ENCODE data around the gene SCN9A. TPM values are rescaled to one million over a fixed set of nuclear protein-coding genes. Genes with fewer than 3 reads are reported as not detected.

Gene SCN9A
- total RNA-seq, 1 donor from 2014 or later, result 1.4 TPM

DNA sequence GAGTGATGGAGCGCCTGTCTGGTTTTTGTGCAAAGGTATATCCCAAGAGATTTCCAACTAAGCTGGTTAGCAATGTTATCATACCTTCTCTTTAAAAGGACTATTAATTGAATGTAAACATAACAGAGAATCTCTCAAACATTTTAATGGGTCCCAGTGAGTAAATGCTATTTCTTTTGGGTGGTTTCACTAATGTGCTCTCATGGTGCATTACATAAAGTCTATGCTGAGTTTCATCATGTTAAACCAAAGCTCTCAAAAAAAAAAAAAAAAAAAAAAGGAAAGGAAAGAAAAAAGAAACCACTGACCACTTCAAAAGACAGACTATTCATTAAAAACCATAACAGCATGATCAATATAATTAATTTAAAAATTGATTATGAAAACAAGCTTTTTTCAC is 128.8 kb downstream of the SCN9A start:
- no peak for DNase-seq
- Histone ChIP-seq H3K4me1 (no peaks in the 10 kb centered on the region), H3K4me3 (no peak overlapping the region), H3K9me3 (replicated peaks) (no peaks in the 10 kb centered on the region), H3K27me3 (ENCODE audit: low read depth) (no peaks in the 10 kb centered on the region), H3K27ac (replicated peaks) (no peak overlapping the region), H3K36me3 (no peaks in the 10 kb centered on the region)
- intact Hi-C loops (cut with micrococcal nuclease), result no loop called here
- TF ChIP-seq, protein P1, sequence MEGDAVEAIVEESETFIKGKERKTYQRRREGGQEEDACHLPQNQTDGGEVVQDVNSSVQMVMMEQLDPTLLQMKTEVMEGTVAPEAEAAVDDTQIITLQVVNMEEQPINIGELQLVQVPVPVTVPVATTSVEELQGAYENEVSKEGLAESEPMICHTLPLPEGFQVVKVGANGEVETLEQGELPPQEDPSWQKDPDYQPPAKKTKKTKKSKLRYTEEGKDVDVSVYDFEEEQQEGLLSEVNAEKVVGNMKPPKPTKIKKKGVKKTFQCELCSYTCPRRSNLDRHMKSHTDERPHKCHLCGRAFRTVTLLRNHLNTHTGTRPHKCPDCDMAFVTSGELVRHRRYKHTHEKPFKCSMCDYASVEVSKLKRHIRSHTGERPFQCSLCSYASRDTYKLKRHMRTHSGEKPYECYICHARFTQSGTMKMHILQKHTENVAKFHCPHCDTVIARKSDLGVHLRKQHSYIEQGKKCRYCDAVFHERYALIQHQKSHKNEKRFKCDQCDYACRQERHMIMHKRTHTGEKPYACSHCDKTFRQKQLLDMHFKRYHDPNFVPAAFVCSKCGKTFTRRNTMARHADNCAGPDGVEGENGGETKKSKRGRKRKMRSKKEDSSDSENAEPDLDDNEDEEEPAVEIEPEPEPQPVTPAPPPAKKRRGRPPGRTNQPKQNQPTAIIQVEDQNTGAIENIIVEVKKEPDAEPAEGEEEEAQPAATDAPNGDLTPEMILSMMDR (IDR thresholded peaks at IDR 0.05; ENCODE audit: borderline replicate concordance), result no peak

DNA sequence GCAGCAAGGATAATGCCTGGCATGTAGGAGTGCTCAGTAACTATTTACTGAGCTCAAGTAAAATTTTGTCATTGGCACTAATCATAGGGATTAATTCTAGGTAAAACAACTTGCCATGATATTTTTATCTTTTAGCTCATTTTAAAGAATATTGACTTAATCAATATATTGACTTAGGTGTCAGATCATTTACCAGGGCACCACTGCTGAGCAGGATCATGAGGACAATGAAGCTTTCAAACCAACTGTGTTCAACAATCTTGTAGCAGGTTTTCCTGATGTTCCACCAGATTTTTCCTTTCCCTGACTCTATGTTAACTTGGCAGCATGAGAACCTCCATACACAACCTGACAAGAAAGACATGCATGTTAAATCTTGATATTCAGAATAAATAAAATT is 133.4 kb downstream of the SCN9A start:
- TF ChIP-seq, protein P1 (IDR thresholded peaks at IDR 0.05; ENCODE audit: borderline replicate concordance), result no peak
- no peak overlapping the region for H3K4me3 ChIP-seq
- no peak overlapping the region for H3K27ac ChIP-seq (replicated peaks)
- no peaks in the 10 kb centered on the region for H3K4me1 ChIP-seq
- no peak for DNase-seq
- intact Hi-C loops (cut with micrococcal nuclease), result no loop called here
- H3K27me3 ChIP-seq (ENCODE audit: low read depth), result no peaks in the 10 kb centered on the region
- H3K9me3 ChIP-seq (replicated peaks), result no peaks in the 10 kb centered on the region
- no peaks in the 10 kb centered on the region for H3K36me3 ChIP-seq

DNA sequence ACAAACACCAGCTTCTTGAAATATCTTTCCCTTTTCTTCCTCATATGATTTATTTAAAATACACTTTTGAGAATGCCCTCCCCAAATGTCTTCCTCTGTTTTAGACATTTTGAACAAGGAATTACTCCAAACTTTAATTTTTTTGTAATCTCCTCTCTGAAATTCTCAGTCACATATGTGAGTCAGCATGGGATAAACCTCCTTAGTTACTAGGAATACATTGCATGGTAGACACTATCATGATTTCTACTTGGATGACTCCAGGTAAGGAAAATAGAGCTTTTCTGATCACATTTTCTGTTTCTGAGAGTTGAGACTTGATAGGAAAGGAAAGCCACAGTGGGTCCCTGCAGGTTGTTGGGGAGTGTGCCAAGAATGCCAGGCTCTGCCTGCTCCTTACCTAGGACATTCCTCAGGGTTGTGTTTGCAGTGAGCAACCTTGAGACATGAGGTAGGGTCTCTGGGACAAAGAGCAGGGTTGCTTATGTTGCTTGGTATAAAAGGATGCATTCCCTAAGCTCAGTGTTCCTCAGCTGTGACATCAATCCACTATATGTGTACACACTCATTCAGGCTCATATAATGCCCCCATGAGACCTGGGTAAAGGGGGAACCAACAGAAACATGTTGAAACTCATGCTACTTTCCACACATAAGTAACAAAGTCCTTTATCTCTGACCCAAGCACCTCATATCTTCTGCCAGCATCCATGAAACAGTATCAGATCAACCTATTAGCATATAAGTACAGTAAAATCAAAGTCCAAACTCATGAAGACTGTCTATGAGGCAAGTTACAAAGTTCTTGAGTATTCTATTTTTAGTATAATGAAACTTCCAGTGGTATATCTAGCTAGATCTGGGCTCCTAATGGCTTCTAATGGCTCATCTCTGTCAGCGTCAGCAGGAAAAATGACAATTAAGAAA is 135.1 kb downstream of the SCN9A start:
- Histone ChIP-seq H3K4me3 (no peak overlapping the region), H3K27me3 (ENCODE audit: low read depth) (no peaks in the 10 kb centered on the region), H3K4me1 (no peaks in the 10 kb centered on the region), H3K27ac (replicated peaks) (no peak overlapping the region), H3K36me3 (no peaks in the 10 kb centered on the region), H3K9me3 (replicated peaks) (no peaks in the 10 kb centered on the region)
- DNase-seq, result no peak
- TF ChIP-seq, protein P1 (IDR thresholded peaks at IDR 0.05; ENCODE audit: borderline replicate concordance), result no peak
- intact Hi-C loops (cut with micrococcal nuclease), result no loop called here

DNA sequence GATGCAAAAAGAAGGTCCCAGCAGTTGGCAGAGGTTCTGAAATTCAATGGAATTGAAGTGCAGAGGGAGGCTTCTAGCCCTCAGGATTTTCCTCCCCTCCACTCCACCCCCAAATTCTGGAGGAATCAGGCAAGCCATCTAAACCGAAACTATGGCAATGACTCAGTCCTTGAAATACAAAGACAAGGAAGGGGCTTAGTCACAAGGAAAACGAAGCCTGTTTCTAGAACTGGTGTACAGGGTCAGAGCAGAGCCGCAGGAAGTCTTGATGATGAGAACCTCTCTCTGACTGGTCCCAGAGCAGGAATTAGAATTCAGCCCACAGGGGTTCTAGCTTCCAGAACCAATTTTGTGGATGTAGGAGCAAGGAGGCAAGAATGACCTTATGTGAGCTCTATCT is 136.2 kb downstream of the SCN9A start:
- Histone ChIP-seq H3K9me3 (replicated peaks) (no peaks in the 10 kb centered on the region), H3K36me3 (no peaks in the 10 kb centered on the region), H3K27me3 (ENCODE audit: low read depth) (no peaks in the 10 kb centered on the region), H3K4me3 (no peak overlapping the region), H3K4me1 (no peaks in the 10 kb centered on the region), H3K27ac (replicated peaks) (no peak overlapping the region)
- intact Hi-C loops (cut with micrococcal nuclease), result no loop called here
- DNase-seq, result no peak
- TF ChIP-seq, protein P1 (IDR thresholded peaks at IDR 0.05; ENCODE audit: borderline replicate concordance), result no peak

DNA sequence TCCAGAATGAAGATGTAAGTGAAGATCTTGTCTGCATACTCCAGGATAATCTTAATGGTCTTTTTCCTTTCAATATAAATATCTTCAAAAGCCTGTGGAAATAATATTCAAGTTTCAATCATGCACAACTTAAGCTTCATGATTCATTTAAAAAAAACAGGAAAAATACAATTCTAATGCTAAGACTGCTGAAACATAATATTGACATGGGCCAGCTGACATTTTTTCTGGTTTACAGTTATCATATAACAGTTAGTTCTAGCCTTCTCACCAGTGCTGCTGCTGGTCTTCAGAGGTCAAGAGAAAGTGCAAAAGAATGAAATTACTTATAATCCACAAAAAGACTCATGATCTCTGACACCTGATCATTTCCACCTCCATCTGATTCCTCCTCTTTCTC is 137.6 kb downstream of the SCN9A start:
- Histone ChIP-seq H3K9me3 (replicated peaks) (no peaks in the 10 kb centered on the region), H3K27ac (replicated peaks) (no peak overlapping the region), H3K4me3 (no peak overlapping the region), H3K4me1 (no peaks in the 10 kb centered on the region), H3K27me3 (ENCODE audit: low read depth) (no peaks in the 10 kb centered on the region), H3K36me3 (no peaks in the 10 kb centered on the region)
- intact Hi-C loops (cut with micrococcal nuclease), result no loop called here
- no peak for DNase-seq
- TF ChIP-seq, protein P1 (IDR thresholded peaks at IDR 0.05; ENCODE audit: borderline replicate concordance), result no peak

All from left ventricle myocardium inferior (tissue), 1 donor.